ENCODE results near the gene SELENOO.

- no peak for TF ChIP-seq POLR2A (IDR thresholded peaks at IDR 0.05)
- TF ChIP-seq CTCF (IDR thresholded peaks at IDR 0.05), result no peak
Observed at GRCh38 chr22:50184004-50184901, 16.6 kb upstream of the SELENOO start.

All from thyroid gland (tissue), 4 donors.